ENCODE measurements around the gene VAV2.

The VAV2 gene

GRCh38 chr9:133888048-133888808 is 103.9 kb downstream of the VAV2 start:
- no peak for DNase-seq

- no peak for DNase-seq
Observed at GRCh38 chr9:133887540-133888047, 104.5 kb downstream of the VAV2 start.

DNA sequence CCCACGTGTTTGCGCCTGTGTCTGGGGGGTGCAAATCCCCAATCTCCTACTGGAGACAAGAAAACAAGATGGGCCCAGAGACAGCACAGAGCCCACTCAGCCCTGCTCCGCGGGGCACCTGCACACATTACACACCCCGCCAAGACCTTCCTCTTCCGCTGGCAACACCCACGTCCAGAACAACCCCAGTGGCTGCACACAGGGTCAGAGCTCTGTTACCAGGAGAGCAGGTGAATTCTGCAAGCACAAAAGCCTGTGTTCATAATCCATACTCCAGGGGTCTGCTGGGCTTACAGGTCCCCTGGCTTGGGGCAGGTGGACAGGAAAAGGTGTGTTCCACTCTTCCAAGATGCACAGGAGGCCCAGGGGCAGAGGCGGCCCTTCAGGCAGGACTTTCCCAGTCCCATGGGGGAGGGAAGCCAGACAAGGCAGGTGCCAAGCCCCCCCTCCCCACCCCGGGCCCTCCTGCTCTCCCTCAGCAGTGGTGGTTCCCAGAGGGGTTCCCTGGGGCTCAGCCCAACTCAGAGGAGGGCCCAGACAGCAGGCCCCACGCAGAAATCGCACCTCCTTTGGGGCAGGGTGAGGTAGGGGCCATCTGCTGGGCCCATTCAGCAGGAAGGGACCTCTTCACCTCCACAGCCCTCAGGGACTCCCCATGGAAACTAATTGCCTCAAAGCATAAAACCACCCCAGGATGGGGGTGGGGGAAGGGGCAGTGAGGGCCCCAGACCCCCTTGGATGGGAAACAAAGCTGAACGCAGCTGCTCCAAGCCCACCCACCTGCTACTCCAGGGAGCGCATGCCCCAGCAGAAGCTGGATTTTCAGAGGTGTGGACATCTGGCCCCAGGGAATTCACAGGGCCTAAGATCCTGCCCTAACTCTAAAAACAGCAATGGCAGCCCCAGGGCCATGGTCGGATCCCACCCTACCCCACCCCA is 105.3 kb downstream of the VAV2 start:
- no peak for DNase-seq

DNA sequence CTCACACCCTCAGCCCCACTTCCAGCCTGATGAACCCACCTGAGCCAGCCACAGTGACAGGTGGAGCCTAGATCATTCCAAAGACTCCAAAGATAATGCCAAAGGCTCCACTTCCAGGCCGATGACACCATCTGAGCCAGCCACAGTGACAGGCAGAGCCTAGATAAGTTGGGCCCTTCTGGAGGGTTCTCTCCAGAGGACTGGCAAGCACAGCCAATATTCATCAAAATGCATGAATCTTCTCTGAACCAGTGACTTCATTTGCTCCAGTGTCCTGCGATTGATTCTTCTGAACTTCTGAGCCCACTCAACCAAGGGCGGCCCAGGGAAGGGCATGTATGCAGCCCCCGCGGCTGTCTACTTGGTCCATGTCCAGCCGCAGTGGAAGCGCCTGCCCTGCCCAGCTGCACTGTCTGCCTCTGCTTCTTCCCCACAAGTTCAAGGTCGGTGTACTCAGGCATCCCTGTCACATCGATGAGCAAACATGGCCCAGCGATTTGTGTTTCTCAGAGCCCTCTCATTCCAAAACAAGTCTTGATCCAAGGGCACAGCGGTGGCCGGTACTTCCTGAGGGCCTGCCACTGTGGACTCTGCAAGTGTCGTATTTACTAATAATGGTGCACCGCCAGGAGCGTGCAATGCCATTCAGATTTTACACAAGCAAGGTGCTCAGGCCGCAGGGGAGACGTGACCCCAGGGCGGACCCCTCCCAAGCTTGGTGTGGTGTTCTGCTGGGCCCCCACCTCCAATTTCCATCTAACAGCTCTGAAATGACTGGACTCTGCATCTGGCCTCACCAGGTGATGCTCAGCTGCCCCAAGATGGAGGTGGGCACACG is 107.0 kb downstream of the VAV2 start:
- no peak for DNase-seq

DNA sequence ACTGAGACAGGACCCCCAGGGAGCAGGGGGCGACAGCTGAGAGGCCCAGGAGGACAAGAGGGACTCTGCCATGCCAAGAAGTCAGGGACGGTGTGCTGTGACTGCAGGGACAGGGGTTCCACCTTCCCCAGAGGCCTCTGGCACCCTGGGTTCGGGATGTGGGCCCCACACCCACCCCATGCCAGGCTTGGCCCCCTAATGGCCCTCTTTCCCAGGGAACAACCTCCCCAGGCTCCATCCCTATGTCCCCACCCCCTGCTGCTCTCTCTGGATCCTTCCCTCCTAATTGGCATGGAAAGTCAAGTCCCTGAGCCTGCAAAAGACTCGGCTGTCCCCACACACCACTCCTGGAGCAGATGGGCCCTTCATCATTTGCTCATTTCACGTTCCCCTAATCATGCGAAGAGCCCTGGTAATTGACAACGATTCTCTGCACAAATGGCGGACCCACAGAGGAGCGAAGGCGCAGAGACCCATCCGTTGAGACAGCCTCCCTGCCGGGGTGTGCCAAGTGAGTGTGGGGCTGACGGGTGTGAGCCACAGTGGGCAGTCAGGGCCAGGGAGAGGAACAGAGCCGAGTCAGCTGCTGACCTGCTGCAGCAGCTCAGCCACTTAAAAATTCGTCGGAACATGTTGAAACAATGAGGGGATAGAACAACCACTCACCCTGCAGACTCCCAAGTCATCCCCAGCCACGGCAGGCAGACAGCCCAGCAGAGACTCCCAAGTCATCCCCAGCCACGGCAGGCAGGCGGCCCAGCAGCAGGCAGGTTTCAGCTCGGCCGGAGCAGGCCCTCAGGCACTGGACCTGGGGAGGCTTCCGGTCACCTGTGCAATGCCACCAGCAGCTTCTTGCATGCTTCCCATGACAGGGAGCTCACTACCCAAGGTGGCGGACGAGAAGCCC is 109.0 kb downstream of the VAV2 start:
- DNase-seq: no peak

GRCh38 chr9:133881671-133882381 is 110.3 kb downstream of the VAV2 start:
- no peak for DNase-seq

DNA sequence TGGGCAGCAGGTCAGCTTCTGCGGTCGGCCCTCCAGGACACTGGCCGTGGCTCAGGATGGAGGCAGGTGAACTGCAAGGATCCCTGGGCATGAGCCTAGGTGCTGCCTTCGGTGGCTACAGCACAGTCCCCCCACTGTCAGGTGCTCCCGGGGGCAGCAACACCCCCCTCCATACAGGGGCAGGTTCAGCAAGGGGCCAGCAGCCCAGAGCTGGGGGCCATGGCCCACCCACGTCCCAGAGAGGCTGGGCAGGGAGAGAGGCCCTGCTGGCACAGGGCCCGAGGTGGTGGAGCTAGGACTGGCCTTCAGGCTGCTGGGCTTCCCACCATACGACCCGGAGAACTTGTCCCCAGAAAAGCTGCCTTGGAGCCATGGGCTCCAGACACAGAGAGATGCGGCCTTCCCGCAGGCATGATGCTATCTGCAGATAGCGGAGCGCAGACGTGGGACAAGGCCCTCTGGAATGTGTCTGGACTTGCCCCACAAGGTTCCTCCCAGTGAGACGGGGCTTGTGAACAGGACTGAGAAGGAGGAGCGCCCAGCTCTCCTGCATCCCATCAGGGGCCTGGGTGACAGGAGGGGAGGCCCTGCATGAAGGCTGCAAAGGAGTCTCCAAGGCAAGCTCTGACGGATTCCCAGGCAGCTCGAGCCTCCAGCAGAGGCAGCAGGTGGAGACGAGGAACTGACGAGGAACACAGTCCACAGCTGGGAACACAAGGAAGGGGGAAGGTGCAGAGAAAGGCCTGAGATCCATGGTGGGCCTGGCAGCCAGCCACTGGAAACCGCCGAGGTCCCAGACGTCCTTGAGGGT is 111.1 kb downstream of the VAV2 start:
- DNase-seq: no peak

DNA sequence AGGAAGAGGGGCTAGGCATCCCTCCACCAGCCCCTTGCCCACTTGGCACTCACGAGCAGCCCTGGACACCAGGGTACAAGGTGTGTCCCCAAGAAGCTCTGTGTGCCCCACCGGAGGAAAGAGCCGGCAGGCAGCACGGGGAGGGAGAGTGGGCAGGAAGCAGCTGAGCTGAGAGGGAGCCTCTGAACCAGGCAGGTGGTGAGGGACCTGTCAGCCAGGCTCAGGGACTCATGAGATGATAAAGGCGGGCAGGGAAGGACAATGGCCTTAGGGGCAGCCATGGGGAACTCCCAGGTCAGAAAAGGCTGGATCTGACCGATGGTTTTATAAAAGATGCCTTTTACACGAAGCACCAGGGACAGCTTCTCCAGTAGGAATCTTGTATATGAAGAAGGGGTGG is 112.0 kb downstream of the VAV2 start:
- DNase-seq: no peak

GRCh38 chr9:133879615-133880014 is 112.5 kb downstream of the VAV2 start:
- DNase-seq: no peak

GRCh38 chr9:133878402-133878801 is 113.7 kb downstream of the VAV2 start:
- no peak for DNase-seq

GRCh38 chr9:133877967-133878366 is 114.2 kb downstream of the VAV2 start:
- no peak for DNase-seq

DNA sequence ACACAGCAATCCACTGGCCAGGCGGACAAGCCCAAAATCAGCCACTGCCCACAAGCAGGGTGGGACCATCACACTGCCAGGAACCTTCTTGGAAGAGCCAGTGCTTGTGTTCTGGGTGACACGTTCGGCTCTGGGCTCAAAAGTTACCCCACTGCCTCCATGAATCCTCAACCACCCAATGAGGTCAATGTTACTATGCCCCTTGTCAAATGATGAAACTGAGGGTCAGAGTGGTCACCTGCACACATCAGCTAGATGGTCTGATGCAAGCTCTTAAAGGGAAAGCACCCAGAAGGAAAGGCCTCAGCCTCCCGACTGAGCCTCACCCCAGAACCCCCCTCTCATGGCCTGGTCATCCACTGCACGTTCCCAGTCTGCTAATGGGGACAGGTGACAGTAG is 114.8 kb downstream of the VAV2 start:
- DNase-seq: no peak

DNA sequence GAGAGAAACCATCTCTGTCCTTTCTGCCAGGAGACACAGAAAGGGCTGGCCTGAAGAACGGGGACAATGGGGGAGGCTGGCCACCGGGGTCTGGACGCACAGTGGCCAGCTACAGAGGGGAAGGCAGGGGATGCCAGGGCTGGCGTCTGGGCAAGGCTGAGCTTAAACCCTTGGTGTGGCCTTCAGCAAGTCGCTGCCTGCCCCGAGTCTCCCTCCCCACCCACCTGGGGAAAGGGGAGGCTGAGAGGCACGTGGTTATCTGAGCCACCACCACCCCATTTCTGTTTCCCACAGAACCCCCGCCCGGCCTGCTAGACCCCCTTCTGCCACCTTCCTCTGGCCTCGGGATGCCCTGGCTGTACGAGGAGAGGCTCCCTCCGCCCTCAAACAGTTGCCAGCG is 115.3 kb downstream of the VAV2 start:
- no peak for DNase-seq

DNA sequence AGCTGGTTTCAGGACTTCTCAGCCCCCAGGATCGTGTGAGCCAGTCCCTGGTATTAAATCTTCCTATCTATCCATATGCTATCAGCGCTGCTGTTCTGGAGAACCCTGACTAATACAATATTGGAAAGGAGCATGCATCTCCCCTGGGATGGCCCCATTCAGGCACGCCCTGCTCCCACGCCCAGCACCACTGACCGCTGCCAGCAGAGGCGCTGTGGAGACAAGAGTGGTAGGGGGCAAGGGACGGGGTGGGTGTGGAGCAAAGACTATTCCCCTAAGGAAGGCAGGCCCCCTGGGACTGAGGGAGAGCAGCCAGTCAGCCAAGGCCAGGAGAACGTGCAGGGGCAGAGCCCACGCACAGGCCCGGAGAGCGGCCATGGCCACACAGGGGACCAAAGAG is 116.0 kb downstream of the VAV2 start:
- no peak for DNase-seq

GRCh38 chr9:133875131-133875530 is 117.0 kb downstream of the VAV2 start:
- no peak for DNase-seq

- DNase-seq: no peak
Observed at GRCh38 chr9:133874659-133875058, 117.5 kb downstream of the VAV2 start.

DNA sequence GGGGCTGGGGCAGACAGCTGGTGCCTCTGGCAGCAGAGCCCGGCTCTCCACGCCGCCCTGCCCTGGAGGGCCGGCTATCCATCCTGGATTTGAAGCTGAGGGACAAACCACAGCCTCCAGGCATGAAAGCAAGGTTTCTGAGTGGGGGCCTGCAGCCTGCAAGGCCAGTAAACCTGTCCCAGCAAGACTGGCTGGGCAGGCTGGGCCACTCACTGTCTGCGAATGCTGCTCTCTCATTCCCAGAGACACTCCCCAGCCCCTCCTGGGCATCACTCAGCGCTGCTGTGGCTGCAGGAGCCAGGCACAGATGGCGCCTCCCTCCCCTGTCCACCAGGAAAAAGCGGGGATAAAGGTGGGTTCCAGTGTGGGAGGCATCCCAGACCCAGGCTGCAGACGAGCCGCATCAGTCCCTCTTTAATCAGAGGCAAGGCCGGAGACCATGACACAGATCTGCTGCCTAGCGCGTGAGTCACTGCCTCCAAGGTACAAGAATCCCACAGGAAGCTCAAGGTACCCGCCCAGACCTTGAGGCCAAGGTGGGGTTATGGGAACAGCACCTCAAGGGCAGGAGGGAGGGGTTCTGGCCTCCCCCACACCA is 118.0 kb downstream of the VAV2 start:
- no peak for DNase-seq

DNA sequence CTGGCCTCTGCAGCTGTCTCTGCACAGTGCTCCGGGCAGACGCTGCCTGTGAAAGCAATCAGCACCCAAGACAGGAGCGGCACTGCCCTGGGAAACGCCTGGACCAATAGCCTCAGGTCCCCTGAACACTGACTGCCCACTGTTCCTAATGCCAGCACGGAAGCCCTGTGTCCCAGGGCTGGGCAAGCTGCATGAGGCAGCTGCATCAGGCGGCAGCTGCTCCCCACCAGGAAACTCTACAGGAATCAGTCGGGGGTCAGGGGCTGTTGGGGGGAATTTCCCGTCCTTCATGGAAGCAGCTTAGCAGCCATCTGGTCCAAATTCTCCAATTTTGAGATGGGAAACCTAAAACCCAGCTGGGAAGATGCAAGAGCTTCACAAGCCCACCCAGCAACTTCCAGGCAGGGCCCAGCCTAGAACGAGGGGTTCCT is 118.6 kb downstream of the VAV2 start:
- no peak for DNase-seq

- no peak for DNase-seq
Observed at GRCh38 chr9:133873009-133873408, 119.1 kb downstream of the VAV2 start.
